Hepatic stellate cell (primary cell): ENCODE measurements around the gene ADCY5.
A peak's percentile ranks its signal among the peaks of the same experiment; 100 is the strongest.
"Not testable (repeated sequence)": the region's sequence is repeated elsewhere in the genome, so short reads cannot be mapped to it uniquely, and the experiment has no call there.

Experiments
- DNase-seq: peaks from one replicate; pipeline ENCODE4 v3.0.0; 2011; ENCODE audit warnings: low spot score

ADCY5 gene

DNA sequence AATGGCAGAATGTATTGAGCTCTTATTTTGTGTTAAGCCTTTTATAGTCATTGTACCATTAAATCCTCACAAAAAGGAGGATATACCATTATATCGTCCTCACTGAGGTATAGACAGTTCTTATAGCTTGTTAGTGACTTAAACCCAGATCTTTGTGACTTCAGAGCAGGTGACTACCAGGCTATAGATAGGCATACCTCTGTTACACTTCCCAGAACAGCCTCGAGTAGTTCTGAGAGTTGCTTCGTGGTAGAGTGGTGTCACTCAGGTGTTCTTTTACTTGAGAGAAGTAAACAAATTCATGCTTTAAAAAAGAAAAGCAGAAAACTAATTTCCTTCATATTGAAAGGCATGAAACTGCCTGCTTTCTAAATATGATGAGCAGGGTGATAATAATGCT, 187.2 kb downstream of the ADCY5 start:
- no peak for DNase-seq

DNA sequence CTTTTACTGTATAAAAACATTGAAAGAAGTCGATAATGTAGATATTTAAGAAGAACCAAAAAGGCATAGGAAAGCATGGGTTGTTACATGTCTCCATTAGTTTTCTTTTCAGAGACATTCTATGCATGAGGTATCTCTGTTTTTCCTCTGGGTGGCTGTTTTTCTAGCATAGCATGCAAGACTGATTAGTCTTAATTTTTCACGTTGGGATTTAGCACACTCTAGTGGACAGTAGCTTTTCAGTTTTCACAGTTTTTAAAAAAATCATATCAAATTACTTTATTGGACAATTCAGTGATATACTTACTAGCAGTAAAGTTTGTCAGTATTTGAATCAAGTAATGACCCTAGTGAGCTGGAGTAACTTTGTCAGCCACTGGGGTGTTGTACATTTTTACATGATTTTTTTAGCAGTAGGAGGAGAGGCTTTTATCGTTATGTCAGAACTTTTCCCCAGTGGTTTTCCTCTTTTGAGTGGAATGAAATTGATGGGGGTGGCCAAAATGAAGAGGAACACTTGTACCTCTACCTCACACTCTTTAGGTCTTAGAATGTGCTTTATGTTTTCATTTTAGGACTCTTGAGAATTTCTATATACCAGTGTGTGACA, 190.0 kb downstream of the ADCY5 start:
- peak; percentile 27 for DNase-seq

DNA sequence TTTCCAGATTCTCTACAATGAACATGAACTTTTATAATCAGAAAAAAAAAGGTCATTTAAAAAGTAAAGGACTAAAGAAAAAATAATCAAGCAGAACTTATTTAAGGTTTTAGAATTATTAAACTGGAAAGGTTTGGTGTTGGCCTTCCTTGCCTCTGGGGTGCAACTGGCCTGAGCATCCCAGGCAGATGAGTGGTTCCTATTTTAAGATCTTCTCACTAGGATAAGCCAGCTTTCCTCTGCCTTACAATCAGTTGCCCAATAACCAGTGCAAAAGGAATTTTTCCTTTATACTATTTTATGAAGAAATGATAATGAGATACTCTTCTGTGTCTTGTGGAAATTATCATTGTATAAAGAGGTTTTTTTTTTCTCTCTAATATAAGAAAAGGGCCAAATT, 190.5 kb downstream of the ADCY5 start:
- DNase-seq = no peak

- DNase-seq = no peak
Observed at GRCh38 chr3:123256256-123256655, 192.6 kb downstream of the ADCY5 start.

DNA sequence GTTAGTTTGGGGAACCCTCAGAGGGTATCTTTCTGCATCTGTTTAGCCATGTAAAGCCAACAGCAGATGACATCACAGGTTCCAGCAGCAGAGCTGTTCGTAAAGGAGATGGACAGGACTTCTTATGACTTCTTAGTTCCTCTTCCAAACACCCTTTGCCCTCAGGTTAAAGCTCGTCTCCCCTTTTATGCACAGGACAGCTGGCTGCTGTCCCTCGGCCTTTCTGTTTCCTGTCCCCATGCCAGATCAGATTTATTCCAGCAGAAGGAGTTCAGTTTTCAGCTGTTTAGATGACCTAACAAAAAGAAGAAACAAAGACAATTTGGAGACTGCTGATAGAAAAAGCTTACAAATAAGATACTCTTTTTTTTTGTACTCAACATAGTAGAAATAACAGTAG, 202.0 kb downstream of the ADCY5 start:
- DNase-seq = no peak

DNA sequence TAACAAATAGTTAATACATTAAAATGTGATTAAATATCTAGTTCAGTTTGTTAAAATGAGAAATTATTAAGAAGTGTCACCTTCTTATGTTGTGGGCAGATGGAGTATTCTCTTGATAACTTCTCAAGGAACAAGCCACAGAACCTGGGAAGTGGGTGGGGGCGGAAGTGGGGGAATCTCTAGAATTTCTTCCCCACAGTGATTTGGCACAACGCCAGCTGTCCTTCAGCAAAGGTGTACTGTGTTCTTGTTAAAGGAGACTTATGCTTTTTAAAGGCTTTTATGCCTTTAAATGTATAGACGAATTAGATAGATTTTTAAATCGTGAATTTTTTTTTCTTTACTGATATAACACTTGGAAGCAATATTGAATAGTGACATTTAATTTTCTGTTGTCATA, 204.8 kb downstream of the ADCY5 start:
- no peak for DNase-seq

DNA sequence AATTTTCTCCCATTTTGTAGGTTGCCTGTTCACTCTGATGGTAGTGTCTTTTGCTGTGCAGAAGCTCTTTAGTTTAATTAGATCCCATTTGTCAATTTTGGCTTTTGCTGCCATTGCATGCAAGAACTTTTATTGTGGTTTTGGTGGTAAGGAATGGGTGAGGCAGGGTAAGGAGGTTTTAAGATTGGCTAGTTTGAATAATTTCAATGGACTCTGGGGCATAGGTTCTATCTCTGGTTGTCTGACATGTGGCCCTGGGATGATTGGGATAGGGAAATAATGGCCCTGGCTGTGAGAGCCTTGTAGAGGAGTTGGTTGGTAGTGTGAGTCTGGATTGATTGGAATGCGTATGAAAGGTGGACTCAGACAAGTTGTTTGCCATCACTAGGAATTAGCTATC, 209.1 kb downstream of the ADCY5 start:
- no peak for DNase-seq

DNA sequence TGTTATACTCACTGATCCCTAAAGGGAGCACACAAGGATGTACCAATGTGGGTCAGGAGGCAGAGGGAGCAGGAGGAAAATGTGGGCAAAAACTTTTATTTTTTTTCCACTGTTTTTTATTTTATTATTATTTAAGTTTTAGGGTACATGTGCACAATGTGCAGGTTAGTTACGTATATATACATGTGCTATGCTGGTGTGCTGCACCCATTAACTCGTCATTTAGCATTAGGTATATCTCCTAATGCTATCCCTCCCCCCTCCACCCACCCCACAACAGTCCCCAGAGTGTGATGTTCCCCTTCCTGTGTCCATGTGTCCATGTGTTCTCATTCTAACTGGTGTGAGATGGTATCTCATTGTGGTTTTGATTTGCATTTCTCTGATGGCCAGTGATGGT, 209.7 kb downstream of the ADCY5 start:
- DNase-seq = not testable (repeated sequence)

GRCh38 chr3:123236902-123237301, 212.0 kb downstream of the ADCY5 start:
- no peak for DNase-seq
